HepG2 (cell line): ENCODE results near the gene METAP2. TPM values are rescaled to one million over a fixed set of nuclear protein-coding genes. Genes with fewer than 3 reads are reported as not detected.
A peak's percentile ranks its signal among the peaks of the same experiment; 100 is the strongest.

Source experiments
- DBP ChIP-seq: sonication (generic); formaldehyde crosslinking; IDR thresholded peaks from 2 replicates; pipeline ENCODE4 v1.4.0; 2020; ENCODE audit warnings: missing genetic modification reagents; ENCODE audit errors: not compliant biosample characterization
- ETV5 ChIP-seq: IDR thresholded peaks from 2 replicates; pipeline ENCODE4 v1.6.1; 2018; ENCODE audit warnings: missing biosample characterization, missing genetic modification reagents, inconsistent platforms, borderline replicate concordance
- FOXP4 ChIP-seq: sonication (generic); formaldehyde crosslinking; IDR thresholded peaks from 2 replicates; pipeline ENCODE4 v1.4.0; 2020; ENCODE audit warnings: missing genetic modification reagents
- TRIM24 ChIP-seq: sonication (generic); formaldehyde crosslinking; IDR thresholded peaks from 2 replicates; pipeline ENCODE4 v1.8.0; 2022; ENCODE audit warnings: mild to moderate bottlenecking, missing genetic modification reagents
- ZNF672 ChIP-seq: sonication (generic); formaldehyde crosslinking; IDR thresholded peaks from 2 replicates; pipeline ENCODE4 v1.8.1; 2022; ENCODE audit warnings: missing genetic modification reagents
- ZNF768 ChIP-seq: sonication (generic); formaldehyde crosslinking; IDR thresholded peaks from 2 replicates; pipeline ENCODE4 v1.4.0; 2020; ENCODE audit warnings: missing genetic modification reagents
- ZUFSP ChIP-seq: sonication (generic); formaldehyde crosslinking; IDR thresholded peaks from 2 replicates; pipeline ENCODE4 v1.9.0; 2021; ENCODE audit warnings: missing genetic modification reagents, mild to moderate bottlenecking, borderline replicate concordance
- ZZZ3 ChIP-seq: sonication (generic); formaldehyde crosslinking; IDR thresholded peaks from 2 replicates; pipeline ENCODE4 v1.4.0; 2020; ENCODE audit warnings: missing genetic modification reagents, mild to moderate bottlenecking, borderline replicate concordance
- polyA plus RNA-seq, 8 experiments: library from polyadenylated mRNA; depleted of rRNA in 3 of 8; stranded (reverse) in 7 of 8; unstranded in 1 of 8; fragments of >200 nt; fragmentation: Illumina TruSeq in 4 of 8; extraction: Trizol in 4 of 8; gene quantifications; 2 replicates each; pipeline versions ENCODE4 v1.2.1 to v1.2.3, GENCODE V29; 2011 to 2016; ENCODE audit warnings: low read depth in 4 of 8, missing spikeins in 1 of 8, mixed read lengths in 1 of 8; ENCODE audit not compliant: insufficient read depth in 1 of 8
- total RNA-seq, 5 experiments: library from RNA; depleted of rRNA; stranded (reverse); fragments of >200 nt; fragmentation: Illumina TruSeq; extraction: Trizol; gene quantifications; 2 replicates each; pipeline ENCODE4 v1.2.3, GENCODE V29; 2016; ENCODE audit warnings: low read depth in 1 of 5

The METAP2 gene
- total and polyA plus RNA-seq, 2 of the 13 experiments (the other 11 are each of a cell fraction or from before 2014, with no cell fraction given) = 67.8 to 131 TPM

DNA sequence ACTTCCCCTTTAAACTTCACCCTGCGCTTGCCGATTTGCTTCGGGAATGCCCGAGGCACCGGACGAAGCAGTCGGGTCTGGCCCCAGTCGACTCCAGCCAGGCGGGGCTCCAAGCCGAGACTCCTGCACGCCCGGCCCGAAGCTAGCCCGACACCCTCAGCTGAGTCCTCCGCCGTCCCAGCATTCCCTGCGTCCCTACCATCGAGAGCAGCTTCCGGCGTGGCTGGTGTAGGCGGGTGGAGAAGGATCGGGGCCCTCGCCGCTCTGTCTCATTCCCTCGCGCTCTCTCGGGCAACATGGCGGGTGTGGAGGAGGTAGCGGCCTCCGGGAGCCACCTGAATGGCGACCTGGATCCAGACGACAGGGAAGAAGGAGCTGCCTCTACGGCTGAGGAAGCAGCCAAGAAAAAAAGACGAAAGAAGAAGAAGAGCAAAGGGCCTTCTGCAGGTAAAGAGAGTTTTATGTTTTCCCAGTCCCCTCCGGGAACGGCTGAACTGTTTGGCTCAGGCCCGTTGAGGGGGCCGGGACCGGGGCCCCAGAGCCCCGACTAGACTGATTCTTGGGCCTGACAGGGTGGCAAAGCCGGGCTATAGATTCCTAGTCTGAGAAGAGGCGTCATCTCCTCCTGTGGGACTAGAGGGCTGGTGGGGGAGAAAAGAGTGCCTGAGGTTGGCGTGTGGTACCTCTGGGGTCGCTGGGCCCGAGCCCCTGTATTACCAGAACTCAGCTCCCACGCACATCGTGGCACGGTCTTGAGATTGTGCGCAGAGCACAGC lies at the start of gene METAP2 (continued):
- TF ChIP-seq FOXP4 (CRISPR knock-in tag) = peak; percentile 46; the same call in 1 of the 2 replicates
- peak; percentile 68; the same call in 1 of the 2 replicates for TF ChIP-seq ZZZ3
- TF ChIP-seq ZUFSP (CRISPR knock-in tag) = no peak
- peak; percentile 53 for TF ChIP-seq DBP (CRISPR knock-in tag)
- peak; percentile 52; the same call in 1 of the 2 replicates for TF ChIP-seq ZNF768
- TF ChIP-seq TRIM24 (CRISPR knock-in tag) = no peak
- peak; percentile 91 for TF ChIP-seq ETV5 (CRISPR knock-in tag)
- no peak for TF ChIP-seq ZNF672 (CRISPR knock-in tag)
